Measurements from ENCODE around the gene CNTNAP4. TPM values are rescaled to one million over a fixed set of nuclear protein-coding genes. Genes with fewer than 3 reads are reported as not detected.
A peak's percentile ranks its signal among the peaks of the same experiment; 100 is the strongest.

CNTNAP4 gene
- total RNA-seq, 1 experiment from 2014 or later, result not detected

GRCh38 chr16:76235025-76235424, 42.2 kb upstream of the CNTNAP4 start:
- no peaks in the 10 kb centered on the region for H4K20me1 ChIP-seq (ENCODE audit: insufficient read depth)
- no peaks in the 10 kb centered on the region for H3K9me3 ChIP-seq (ENCODE audit: insufficient read depth, low read depth)
- no peak overlapping the region for H2AFZ ChIP-seq
- no peaks in the 10 kb centered on the region for H3K79me2 ChIP-seq (ENCODE audit: low read depth)
- peak overlapping the region; percentile 19; the same call in 1 of the 2 replicates for H3K4me2 ChIP-seq
- no peaks in the 10 kb centered on the region for H3F3A ChIP-seq (ENCODE audit: insufficient read depth, low read depth)
- no peaks in the 10 kb centered on the region for H3K36me3 ChIP-seq (ENCODE audit: low read depth)
- H3K4me3 ChIP-seq, result no peak overlapping the region
- ChIA-PET POLR2A (ENCODE audit: unreplicated experiment) (no interaction called here), CTCF (no interaction called here)
- DNase-seq, result no peak
- peaks cover 29% of the 10 kb centered on the region for H3K27me3 ChIP-seq (ENCODE audit: insufficient read depth, low read depth)
- intact Hi-C loops (cut with micrococcal nuclease; ENCODE audit: unreplicated experiment), result no loop called here
- no TSS peak for BruUV-seq (replicated peaks)
- H3K9me2 ChIP-seq (ENCODE audit: insufficient read depth), result no peaks in the 10 kb centered on the region
- H3K4me1 ChIP-seq (replicated peaks; ENCODE audit: insufficient read depth), result no peaks in the 10 kb centered on the region
- TF ChIP-seq, protein P1, sequence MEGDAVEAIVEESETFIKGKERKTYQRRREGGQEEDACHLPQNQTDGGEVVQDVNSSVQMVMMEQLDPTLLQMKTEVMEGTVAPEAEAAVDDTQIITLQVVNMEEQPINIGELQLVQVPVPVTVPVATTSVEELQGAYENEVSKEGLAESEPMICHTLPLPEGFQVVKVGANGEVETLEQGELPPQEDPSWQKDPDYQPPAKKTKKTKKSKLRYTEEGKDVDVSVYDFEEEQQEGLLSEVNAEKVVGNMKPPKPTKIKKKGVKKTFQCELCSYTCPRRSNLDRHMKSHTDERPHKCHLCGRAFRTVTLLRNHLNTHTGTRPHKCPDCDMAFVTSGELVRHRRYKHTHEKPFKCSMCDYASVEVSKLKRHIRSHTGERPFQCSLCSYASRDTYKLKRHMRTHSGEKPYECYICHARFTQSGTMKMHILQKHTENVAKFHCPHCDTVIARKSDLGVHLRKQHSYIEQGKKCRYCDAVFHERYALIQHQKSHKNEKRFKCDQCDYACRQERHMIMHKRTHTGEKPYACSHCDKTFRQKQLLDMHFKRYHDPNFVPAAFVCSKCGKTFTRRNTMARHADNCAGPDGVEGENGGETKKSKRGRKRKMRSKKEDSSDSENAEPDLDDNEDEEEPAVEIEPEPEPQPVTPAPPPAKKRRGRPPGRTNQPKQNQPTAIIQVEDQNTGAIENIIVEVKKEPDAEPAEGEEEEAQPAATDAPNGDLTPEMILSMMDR (conservative IDR thresholded peaks at IDR 0.05), result no peak
- no peak for TF ChIP-seq EZH2 (IDR thresholded peaks at IDR 0.05; ENCODE audit: low read depth)
- H3K27ac ChIP-seq, result no peak overlapping the region

- H3K36me3 ChIP-seq (ENCODE audit: low read depth), result no peaks in the 10 kb centered on the region
- H3K4me1 ChIP-seq (replicated peaks; ENCODE audit: insufficient read depth), result no peaks in the 10 kb centered on the region
- no peak for DNase-seq
- BruUV-seq (replicated peaks), result no TSS peak
- no peaks in the 10 kb centered on the region for H4K20me1 ChIP-seq (ENCODE audit: insufficient read depth)
- ChIA-PET POLR2A (ENCODE audit: unreplicated experiment) (no interaction called here), CTCF (no interaction called here)
- intact Hi-C loops (cut with micrococcal nuclease; ENCODE audit: unreplicated experiment), result no loop called here
- peaks cover 29% of the 10 kb centered on the region for H3K27me3 ChIP-seq (ENCODE audit: insufficient read depth, low read depth)
- H2AFZ ChIP-seq, result no peak overlapping the region
- peak overlapping the region; percentile 19; the same call in 1 of the 2 replicates for H3K4me2 ChIP-seq
- H3F3A ChIP-seq (ENCODE audit: insufficient read depth, low read depth), result no peaks in the 10 kb centered on the region
- H3K9me3 ChIP-seq (ENCODE audit: insufficient read depth, low read depth), result no peaks in the 10 kb centered on the region
- no peaks in the 10 kb centered on the region for H3K79me2 ChIP-seq (ENCODE audit: low read depth)
- H3K9me2 ChIP-seq (ENCODE audit: insufficient read depth), result no peaks in the 10 kb centered on the region
- no peak for TF ChIP-seq EZH2 (IDR thresholded peaks at IDR 0.05; ENCODE audit: low read depth)
- TF ChIP-seq, protein P1 (conservative IDR thresholded peaks at IDR 0.05), result no peak
- no peak overlapping the region for H3K27ac ChIP-seq
- no peak overlapping the region for H3K4me3 ChIP-seq
These were observed 41.8 kb upstream of the CNTNAP4 start for GRCh38 chr16:76235426-76235825.

- H2AFZ ChIP-seq, result no peak overlapping the region
- H3K36me3 ChIP-seq (ENCODE audit: low read depth), result no peaks in the 10 kb centered on the region
- CTCF ChIA-PET, result no interaction called here
- H4K20me1 ChIP-seq (ENCODE audit: insufficient read depth), result no peaks in the 10 kb centered on the region
- DNase-seq, result no peak
- H3K4me1 ChIP-seq (replicated peaks; ENCODE audit: insufficient read depth), result no peaks in the 10 kb centered on the region
- H3K9me2 ChIP-seq (ENCODE audit: insufficient read depth), result no peaks in the 10 kb centered on the region
- POLR2A ChIA-PET (ENCODE audit: unreplicated experiment), result no interaction called here
- H3K9me3 ChIP-seq (ENCODE audit: insufficient read depth, low read depth), result no peaks in the 10 kb centered on the region
- H3K4me3 ChIP-seq, result no peak overlapping the region
- no peaks in the 10 kb centered on the region for H3F3A ChIP-seq (ENCODE audit: insufficient read depth, low read depth)
- TF ChIP-seq, protein P1 (conservative IDR thresholded peaks at IDR 0.05), result no peak
- TF ChIP-seq EZH2 (IDR thresholded peaks at IDR 0.05; ENCODE audit: low read depth), result no peak
- BruUV-seq (replicated peaks), result no TSS peak
- H3K79me2 ChIP-seq (ENCODE audit: low read depth), result no peaks in the 10 kb centered on the region
- intact Hi-C loops (cut with micrococcal nuclease; ENCODE audit: unreplicated experiment), result no loop called here
- H3K4me2 ChIP-seq, result no peak overlapping the region
- H3K27me3 ChIP-seq (ENCODE audit: insufficient read depth, low read depth), result peaks cover 29% of the 10 kb centered on the region
- no peak overlapping the region for H3K27ac ChIP-seq
These were observed 39.7 kb upstream of the CNTNAP4 start for GRCh38 chr16:76237471-76237870.
